C4-2B (cell line): ENCODE results near the gene XPNPEP2.

Experiments used
- ZFX ChIP-seq: fragments of 450-650 bp; IDR thresholded peaks from 2 replicates; pipeline ENCODE4 v1.6.1; 2017
- TF ChIP-seq, protein P1 (sequence below): fragments of 450-650 bp; conservative IDR thresholded peaks from 2 replicates; pipeline ENCODE4 v1.5.1; 2017; ENCODE audit warnings: mild to moderate bottlenecking

- TF ChIP-seq, protein P1, sequence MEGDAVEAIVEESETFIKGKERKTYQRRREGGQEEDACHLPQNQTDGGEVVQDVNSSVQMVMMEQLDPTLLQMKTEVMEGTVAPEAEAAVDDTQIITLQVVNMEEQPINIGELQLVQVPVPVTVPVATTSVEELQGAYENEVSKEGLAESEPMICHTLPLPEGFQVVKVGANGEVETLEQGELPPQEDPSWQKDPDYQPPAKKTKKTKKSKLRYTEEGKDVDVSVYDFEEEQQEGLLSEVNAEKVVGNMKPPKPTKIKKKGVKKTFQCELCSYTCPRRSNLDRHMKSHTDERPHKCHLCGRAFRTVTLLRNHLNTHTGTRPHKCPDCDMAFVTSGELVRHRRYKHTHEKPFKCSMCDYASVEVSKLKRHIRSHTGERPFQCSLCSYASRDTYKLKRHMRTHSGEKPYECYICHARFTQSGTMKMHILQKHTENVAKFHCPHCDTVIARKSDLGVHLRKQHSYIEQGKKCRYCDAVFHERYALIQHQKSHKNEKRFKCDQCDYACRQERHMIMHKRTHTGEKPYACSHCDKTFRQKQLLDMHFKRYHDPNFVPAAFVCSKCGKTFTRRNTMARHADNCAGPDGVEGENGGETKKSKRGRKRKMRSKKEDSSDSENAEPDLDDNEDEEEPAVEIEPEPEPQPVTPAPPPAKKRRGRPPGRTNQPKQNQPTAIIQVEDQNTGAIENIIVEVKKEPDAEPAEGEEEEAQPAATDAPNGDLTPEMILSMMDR = no peak
- no peak for TF ChIP-seq ZFX
Measured at GRCh38 chrX:129762448-129762847, 23.7 kb downstream of the XPNPEP2 start.
